Measurements from ENCODE around the gene CCNK.

CCNK gene

DNA sequence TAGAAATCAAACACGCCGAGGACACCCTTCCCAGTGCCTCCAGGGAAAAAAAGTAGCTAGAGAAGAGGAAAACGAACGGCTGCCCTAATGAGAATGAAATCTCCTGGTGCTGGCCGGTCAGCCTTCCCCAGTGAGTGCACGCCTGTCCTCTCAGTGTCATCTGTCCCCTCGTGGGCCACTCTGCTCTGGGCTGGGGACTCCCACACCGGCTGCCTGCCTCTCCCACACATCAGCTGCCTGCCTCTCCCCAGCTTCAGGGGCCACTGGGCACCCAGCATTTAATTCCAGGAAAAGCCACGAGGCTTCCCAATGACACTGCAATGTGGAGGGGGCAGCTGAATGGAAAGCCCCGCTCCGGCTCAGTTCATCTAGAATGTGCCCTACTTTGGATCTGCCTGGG is 63.8 kb downstream of the CCNK start:
- no peak overlapping the region for H3K27ac ChIP-seq
- no peak overlapping the region for H3K4me3 ChIP-seq

DNA sequence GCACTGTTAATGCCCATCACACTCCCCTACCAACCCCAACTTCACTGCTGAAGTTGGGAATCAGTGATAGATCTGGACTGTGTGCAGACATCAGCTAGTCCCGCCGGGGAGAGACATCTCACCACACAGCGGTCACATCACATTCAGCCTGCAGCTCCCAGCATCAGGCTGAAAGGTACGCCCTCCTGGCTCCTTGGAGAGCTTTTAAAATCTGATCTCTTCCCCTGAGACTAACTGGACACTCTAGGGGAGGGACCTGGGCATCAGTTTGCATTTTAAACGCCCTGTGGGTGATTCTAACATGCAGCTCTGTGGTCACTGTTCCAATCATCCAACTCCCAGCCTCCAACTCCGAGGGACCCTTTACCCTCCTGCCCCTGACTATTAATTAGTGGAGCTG is 64.4 kb downstream of the CCNK start:
- H3K4me3 ChIP-seq, result no peak overlapping the region
- H3K27ac ChIP-seq, result no peak overlapping the region

DNA sequence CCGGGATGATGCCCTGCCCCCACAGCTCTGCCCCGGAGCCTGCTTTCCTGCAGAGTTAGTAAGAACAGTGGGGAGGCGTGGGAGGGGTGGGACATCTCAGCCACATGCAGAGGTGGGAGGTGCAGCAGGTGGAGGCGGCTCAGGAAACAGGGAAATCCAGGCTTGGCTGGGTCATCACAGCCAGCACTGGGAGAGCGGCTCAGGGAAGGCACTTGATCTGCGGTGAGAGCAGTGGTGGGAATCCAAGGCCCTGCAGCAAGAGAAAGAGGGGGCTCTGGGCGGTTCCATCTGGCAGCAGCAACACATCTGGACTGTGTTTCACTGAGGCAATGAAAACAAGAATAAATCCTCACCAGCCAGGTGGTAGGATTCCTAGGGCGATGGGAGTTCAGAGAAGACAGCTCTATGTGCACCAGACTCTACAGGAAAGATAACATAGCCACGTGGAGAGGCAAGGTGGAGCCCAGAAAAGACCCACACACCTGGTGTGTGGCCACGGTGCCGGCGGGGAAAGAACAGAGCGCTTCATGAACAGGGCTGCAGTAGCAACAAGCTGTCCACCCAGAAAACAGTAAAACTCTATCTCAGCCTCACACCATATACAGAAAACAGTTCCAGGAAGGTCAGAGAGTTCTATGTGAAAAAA is 65.1 kb downstream of the CCNK start:
- Histone ChIP-seq H3K27ac (no peak overlapping the region), H3K4me3 (no peak overlapping the region)

DNA sequence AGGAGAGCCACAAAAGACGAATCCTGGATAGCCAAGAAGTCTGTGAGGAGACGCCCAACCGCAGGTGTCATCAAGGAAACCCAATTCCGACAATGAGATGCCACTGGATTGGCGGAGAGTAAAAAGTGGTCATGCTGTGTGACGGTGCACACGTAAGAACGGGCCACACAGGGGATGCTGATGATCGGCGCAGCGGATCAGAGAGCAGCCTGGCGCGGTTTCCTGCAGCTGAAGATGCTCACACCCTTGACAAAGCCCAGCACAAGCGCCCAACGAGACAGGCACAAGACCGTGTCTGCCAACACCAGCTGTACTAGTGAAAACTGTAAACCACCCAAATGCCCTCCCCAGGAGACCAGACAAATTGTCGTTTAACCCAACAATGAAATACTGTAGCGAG is 67.0 kb downstream of the CCNK start:
- Histone ChIP-seq H3K27ac (no peak overlapping the region), H3K4me3 (no peak overlapping the region)

DNA sequence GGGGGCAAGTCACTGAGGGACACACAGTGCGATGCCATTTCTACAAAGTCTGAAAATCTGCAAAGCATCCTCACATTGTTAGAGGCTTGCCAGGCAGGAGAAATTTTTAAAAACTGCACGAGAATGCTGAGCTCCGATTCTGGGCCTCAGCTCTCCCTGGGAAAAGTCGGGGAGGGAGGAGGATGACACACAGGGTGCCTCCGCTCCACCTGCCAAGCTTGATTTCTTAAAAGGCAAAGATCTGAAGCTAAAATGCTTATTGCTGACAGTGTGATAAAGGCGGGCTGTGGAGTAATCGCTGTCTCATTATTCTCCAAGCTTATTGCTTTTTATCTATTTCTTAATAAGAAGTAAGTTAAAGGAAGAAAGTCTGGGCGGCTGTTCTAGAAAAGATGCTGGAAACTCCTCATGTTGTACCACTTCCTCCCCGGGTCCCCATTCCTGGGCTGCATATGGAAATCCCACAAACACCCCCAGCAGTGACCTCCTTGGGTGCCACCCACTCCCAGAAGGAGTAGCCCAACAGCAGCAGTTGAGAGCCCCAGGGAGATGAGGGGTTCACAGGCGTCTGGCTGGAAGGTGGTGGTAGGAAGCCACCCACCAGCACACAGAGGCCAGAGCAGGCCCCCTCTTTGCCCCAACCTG is 67.8 kb downstream of the CCNK start:
- peak overlapping the region in 5 of 21 experiments; percentile 10 to 54 (median 42) for H3K27ac ChIP-seq
- no peak overlapping the region for H3K4me3 ChIP-seq

DNA sequence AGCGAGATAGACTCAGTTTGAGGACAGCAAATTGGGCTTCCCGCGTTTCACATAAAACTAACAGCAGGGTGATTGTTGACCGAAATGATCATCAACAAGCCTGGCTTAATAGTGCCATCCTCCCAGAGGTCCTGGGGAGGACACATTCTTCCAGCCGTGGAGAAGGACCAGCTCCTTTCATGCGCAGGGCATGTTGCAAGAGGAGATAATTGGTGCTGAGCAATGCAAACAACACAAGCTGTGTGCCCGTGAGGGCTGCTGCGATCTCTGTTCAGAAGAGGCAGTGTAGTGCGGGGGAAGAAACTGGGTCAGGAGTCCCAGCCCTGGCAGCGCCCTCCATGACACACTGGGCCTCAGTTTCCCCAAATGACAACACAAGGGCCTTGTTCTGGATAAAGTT is 68.5 kb downstream of the CCNK start:
- H3K4me3 ChIP-seq, result no peak overlapping the region
- H3K27ac ChIP-seq, result peak overlapping the region in 5 of 21 experiments; percentile 22 to 54 (median 42)

GRCh38 chr14:99550387-99550992 is 69.3 kb downstream of the CCNK start:
- Histone ChIP-seq H3K4me3 (no peak overlapping the region), H3K27ac (peak overlapping the region in 1 of 21 experiments; percentile 22)

DNA sequence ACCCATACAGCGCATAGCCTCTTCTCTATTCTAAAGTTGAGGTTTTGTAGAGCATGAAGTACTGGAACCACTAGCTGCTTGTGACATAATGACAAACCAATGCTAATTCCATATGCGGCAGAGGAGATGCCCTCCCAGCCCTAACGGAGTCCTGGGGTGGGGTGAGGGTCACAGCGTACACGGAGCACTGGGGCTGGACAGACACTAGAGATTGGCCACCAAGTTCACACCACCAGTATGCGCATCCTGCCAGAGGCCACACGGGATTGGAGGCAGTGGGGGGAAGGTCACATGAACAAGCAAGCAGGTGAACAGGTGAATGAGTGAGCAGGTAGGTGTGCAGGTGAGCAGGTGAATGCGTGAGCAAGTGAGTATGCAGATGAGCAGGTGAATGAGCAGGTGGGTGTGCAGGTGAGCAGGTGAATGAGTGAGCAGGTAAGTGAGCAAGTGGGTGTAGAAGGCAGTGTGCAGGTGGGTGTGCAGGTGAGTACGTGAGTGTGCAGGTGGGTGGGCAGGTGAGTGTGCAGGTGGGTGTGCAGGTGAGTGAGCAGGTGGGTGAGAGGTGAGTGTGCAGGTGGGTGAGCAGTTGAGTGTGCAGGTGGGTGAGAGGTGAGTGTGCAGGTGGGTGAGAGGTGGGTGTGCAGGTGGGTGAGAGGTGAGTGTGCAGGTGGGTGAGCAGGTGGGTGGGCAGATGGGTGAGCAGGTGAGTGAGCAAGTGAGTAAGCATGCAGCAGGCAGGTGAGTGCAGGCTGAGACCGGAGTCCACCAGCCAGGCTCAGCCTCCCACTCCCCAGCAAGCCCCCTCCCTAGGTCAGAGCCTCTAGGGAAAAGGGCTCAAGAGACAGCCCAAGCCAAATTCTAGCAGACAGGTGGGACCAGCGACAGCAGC is 70.1 kb downstream of the CCNK start:
- Histone ChIP-seq H3K27ac (peak overlapping the region in 2 of 21 experiments; percentile 29 to 30), H3K4me3 (no peak overlapping the region)

DNA sequence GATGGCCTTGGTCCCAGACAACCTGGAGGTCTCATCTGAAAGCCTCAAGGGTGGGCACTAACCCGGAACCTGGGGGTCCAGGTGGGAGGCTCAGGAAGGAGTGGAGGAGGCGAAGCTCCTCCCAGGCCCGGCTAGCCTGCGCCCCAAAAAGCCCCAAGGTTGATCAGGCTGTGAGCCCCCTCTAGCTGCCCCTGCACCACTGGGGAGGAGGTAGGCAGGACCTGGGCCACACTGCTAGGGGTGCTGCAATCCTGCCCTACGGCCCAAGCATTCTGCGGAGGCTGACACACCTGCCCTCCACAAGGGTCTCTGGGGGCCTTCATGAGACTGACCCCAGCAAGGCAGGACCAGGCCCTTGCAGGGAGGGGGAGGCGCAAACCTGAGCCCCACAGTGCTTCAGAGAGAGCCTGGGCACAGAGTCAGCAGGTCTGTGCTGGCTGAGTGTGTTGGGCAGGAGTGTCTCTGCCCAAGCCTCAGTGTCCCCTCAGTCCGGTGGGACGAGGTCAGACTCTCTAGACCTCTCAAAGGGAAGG is 70.9 kb downstream of the CCNK start:
- Histone ChIP-seq H3K4me3 (no peak overlapping the region), H3K27ac (peak overlapping the region in 2 of 21 experiments; percentile 29 to 30)

DNA sequence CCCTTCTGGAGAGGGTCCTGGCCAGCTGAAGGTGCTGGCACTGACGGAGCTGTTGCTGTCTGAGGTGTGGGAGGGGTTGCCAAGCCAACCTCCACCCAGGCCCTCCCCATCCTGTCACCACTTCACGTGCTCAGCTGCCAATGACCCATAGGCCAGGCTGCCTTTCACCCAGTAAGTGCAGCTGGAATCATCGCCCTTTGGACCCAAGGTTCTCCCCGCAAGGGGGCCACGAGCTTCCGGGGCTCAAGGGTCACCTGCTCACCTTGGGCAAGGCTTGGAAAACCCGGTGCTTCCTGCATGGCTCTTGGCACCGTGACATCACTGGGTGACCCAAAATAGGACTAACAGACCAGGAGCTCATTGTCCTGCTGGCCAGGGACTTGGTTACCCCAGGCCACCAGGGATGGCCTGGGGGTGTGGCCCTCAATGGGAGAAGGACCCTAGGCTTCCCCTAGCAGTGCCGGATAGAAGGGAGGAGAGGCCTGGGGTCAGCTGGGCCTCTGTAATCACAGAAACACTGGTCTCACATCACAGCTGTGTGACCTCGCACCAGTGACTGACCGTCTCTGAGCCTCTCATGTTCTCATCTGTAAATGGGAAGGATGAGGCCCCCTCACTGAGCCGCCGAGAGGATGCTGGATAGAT is 71.5 kb downstream of the CCNK start:
- Histone ChIP-seq H3K4me3 (no peak overlapping the region), H3K27ac (peak overlapping the region in 1 of 21 experiments; percentile 30)

GRCh38 chr14:99554184-99554583 is 73.0 kb downstream of the CCNK start:
- H3K27ac ChIP-seq, result peak overlapping the region in 4 of 21 experiments; percentile 11 to 59 (median 34)
- H3K4me3 ChIP-seq, result no peak overlapping the region

DNA sequence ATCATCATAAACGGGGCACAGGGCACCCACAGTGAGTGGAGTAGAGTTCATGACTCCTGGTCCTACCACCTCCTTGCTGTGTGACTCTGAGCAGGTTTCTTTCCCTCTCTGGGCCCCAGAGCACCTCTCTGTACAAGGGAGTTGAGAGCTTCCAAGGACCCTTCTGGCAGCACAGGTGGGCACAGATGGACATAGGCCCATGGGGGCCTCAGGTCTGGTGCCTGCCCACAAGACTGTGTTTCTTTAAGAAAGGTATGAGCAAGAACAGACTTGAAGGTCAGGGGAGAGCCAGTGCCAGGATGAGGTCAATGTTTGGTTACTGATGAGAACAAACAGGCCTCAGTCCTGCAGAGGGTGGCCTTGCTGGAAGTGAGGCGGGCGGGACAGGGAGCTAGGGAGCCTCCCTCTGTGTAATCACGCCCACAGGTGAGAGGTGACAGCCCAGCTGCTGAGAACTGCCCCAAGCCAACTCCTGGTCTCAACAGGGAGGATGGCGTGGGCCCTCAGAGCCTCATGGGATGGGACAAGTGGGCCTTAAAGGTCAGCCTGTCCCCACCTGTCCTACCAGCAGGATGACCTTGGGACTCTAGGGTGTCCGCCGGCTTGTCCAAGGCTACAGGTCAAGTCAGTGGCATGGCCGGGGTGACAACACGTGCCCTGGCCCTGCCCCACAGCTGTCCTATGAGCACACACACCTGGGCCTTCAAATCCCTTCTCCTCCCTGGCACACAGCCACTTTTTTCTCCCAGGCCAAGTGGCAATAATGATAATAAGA is 73.7 kb downstream of the CCNK start:
- Histone ChIP-seq H3K27ac (peak overlapping the region in 2 of 21 experiments; percentile 48 to 59), H3K4me3 (no peak overlapping the region)

- Histone ChIP-seq H3K4me3 (no peak overlapping the region), H3K27ac (no peak overlapping the region)
These were observed 75.1 kb downstream of the CCNK start for GRCh38 chr14:99556134-99556791.

- no peak overlapping the region for H3K27ac ChIP-seq
- no peak overlapping the region for H3K4me3 ChIP-seq
These were observed 78.2 kb downstream of the CCNK start for GRCh38 chr14:99559286-99559990.

DNA sequence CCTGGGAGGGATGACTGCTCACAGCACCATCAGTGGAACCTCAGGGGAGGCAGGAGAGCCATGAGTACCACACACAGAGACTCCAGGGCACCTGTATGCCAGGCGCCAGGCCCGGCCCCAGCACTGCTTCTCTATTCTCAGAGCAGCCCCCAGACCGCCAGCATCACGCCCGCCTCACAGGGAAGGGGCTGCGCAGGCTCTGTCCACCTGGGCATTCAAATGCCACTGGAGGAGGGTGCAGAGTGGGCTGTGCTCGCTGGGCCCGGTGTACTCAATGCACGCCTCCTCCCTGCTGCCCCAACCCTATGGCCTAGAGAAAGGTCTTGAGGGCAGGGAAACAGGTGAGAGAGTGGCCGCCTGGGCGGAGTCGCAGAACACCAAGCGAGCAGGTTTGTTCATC is 79.2 kb downstream of the CCNK start:
- H3K27ac ChIP-seq, result peak overlapping the region in 3 of 21 experiments; percentile 7 to 52 (median 10)
- H3K4me3 ChIP-seq, result no peak overlapping the region

- Histone ChIP-seq H3K4me3 (no peak overlapping the region), H3K27ac (peak overlapping the region in 14 of 21 experiments; percentile 7 to 70 (median 44))
These were observed 79.9 kb downstream of the CCNK start for GRCh38 chr14:99560922-99561683.

GRCh38 chr14:99561864-99562263 is 80.7 kb downstream of the CCNK start:
- peak overlapping the region in 14 of 21 experiments; percentile 7 to 70 (median 44) for H3K27ac ChIP-seq
- H3K4me3 ChIP-seq, result no peak overlapping the region

Measured in skin epidermis (tissue), 12 donors.